ENCODE results near the gene GPR78.

GPR78 gene

GRCh38 chr4:8580321-8581093 is at the start of gene GPR78 (continued):
- TF ChIP-seq ZXDB (tag by site-specific recombination; IDR thresholded peaks at IDR 0.05) (no peak), ZNF600 (tag by site-specific recombination; IDR thresholded peaks at IDR 0.05) (peak; percentile 75), MYNN (tag by site-specific recombination; IDR thresholded peaks at IDR 0.05; ENCODE audit: borderline replicate concordance) (no peak), GLIS1 (tag by site-specific recombination; IDR thresholded peaks at IDR 0.05) (peak; percentile 48; the same call in 1 of the 2 replicates), SP7 (tag by site-specific recombination; IDR thresholded peaks at IDR 0.05) (peak; percentile 75; the same call in 1 of the 2 replicates), ZNF121 (tag by site-specific recombination; IDR thresholded peaks at IDR 0.05) (0 out of 2 replicates have a peak, but pooled peaks have one; percentile 9), PATZ1 (tag by site-specific recombination; IDR thresholded peaks at IDR 0.05) (peak; percentile 56; the same call in 1 of the 2 replicates), SP3 (tag by site-specific recombination; IDR thresholded peaks at IDR 0.05) (peak; percentile 79), KLF17 (tag by site-specific recombination; IDR thresholded peaks at IDR 0.05) (peak; percentile 46; the same call in 1 of the 2 replicates), ZNF501 (tag by site-specific recombination; IDR thresholded peaks at IDR 0.05) (no peak), MEIS1 (CRISPR knock-in tag; IDR thresholded peaks at IDR 0.05; ENCODE audit: borderline replicate concordance) (no peak), SP2 (tag by site-specific recombination; IDR thresholded peaks at IDR 0.05) (peak; percentile 51), KLF10 (tag by site-specific recombination; IDR thresholded peaks at IDR 0.05) (peak; percentile 81), ZBTB20 (tag by site-specific recombination; IDR thresholded peaks at IDR 0.05) (peak; percentile 91), ZNF610 (tag by site-specific recombination; IDR thresholded peaks at IDR 0.05; ENCODE audit: borderline replicate concordance) (no peak), ZBTB26 (tag by site-specific recombination; optimal IDR thresholded peaks at IDR 0.05) (peak; percentile 62), ZFP69B (tag by site-specific recombination; IDR thresholded peaks at IDR 0.05) (no peak), ZIC2 (tag by site-specific recombination; IDR thresholded peaks at IDR 0.05) (peak; percentile 55)

- ChIA-PET CTCF (interaction anchor here (1.1 kb wide), 2 partner anchors 36 to 65 kb away, joined by 3 read pairs; no protein-coding TSS in a partner anchor), POLR2A (no interaction called here)
- Histone ChIP-seq H3K36me3 (ENCODE audit: control insufficient read depth in 2 of 2, insufficient read depth in 1 of 2, low read length in 2 of 2) (no peaks in the 10 kb centered on the region), H3K27ac (ENCODE audit: extremely low read depth, low read depth, low read length) (no peak overlapping the region), H3K4me1 (ENCODE audit: control insufficient read depth, insufficient read depth, low read length) (no peaks in the 10 kb centered on the region), H3K9me3 (ENCODE audit: control insufficient read depth, insufficient read depth, low read depth, low read length) (no peaks in the 10 kb centered on the region), H3K4me3 (ENCODE audit: low read depth, low read length) (no peak overlapping the region)
- no peak for TF ChIP-seq SP2 (tag by site-specific recombination; IDR thresholded peaks at IDR 0.05)
- no peak for TF ChIP-seq CTCF (tag by site-specific recombination; IDR thresholded peaks at IDR 0.05)
- TF ChIP-seq ZNF26 (tag by site-specific recombination; IDR thresholded peaks at IDR 0.05): no peak
- no peak for TF ChIP-seq BCL11B (tag by site-specific recombination; IDR thresholded peaks at IDR 0.05; ENCODE audit: low read depth)
- TF ChIP-seq ZNF510 (tag by site-specific recombination; IDR thresholded peaks at IDR 0.05; ENCODE audit: insufficient replicate concordance): no peak
- TF ChIP-seq ZNF623 (tag by site-specific recombination; IDR thresholded peaks at IDR 0.05): no peak
- no peak for TF ChIP-seq ZNF248 (tag by site-specific recombination; IDR thresholded peaks at IDR 0.05)
- no peak for TF ChIP-seq YY2 (tag by site-specific recombination; IDR thresholded peaks at IDR 0.05)
- TF ChIP-seq ELK4 (IDR thresholded peaks at IDR 0.05; ENCODE audit: borderline replicate concordance, low read depth, low read length): no peak
- TF ChIP-seq ZEB2 (tag by site-specific recombination; IDR thresholded peaks at IDR 0.05): no peak
- no peak for TF ChIP-seq ZNF335 (tag by site-specific recombination; conservative IDR thresholded peaks at IDR 0.05)
These were observed 47.9 kb upstream of the GPR78 start for GRCh38 chr4:8532245-8532781.

Data from HEK293 (cell line).